Measurements from ENCODE around the gene BCHE. TPM values are rescaled to one million over a fixed set of nuclear protein-coding genes. Genes with fewer than 3 reads are reported as not detected.

Gene BCHE
- total RNA-seq, 1 experiment from 2014 or later, result 1.3 TPM

GRCh38 chr3:165778456-165778855 lies 58.8 kb downstream of the BCHE start:
- intact Hi-C loops (cut with micrococcal nuclease; ENCODE audit: unreplicated experiment), result no loop called here
- peaks cover 11% of the 10 kb centered on the region for H3K4me1 Mint-ChIP-seq (ENCODE audit: low read depth, unreplicated experiment)
- no peaks in the 10 kb centered on the region for H3K27me3 Mint-ChIP-seq (ENCODE audit: unreplicated experiment)
- H3K4me3 Mint-ChIP-seq (ENCODE audit: low read depth, unreplicated experiment), result no peak overlapping the region
- no peak overlapping the region for H3K27ac Mint-ChIP-seq (ENCODE audit: unreplicated experiment)
- peaks cover 3% of the 10 kb centered on the region for H3K9me3 Mint-ChIP-seq (ENCODE audit: low read depth, unreplicated experiment)
- BruUV-seq (replicated peaks), result no TSS peak
- TF ChIP-seq, protein P1, sequence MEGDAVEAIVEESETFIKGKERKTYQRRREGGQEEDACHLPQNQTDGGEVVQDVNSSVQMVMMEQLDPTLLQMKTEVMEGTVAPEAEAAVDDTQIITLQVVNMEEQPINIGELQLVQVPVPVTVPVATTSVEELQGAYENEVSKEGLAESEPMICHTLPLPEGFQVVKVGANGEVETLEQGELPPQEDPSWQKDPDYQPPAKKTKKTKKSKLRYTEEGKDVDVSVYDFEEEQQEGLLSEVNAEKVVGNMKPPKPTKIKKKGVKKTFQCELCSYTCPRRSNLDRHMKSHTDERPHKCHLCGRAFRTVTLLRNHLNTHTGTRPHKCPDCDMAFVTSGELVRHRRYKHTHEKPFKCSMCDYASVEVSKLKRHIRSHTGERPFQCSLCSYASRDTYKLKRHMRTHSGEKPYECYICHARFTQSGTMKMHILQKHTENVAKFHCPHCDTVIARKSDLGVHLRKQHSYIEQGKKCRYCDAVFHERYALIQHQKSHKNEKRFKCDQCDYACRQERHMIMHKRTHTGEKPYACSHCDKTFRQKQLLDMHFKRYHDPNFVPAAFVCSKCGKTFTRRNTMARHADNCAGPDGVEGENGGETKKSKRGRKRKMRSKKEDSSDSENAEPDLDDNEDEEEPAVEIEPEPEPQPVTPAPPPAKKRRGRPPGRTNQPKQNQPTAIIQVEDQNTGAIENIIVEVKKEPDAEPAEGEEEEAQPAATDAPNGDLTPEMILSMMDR (IDR thresholded peaks at IDR 0.05; ENCODE audit: unreplicated experiment), result no peak
- DNase-seq, result no peak
- CTCF ChIA-PET, result interaction anchor here (0.5 kb wide), 1 partner anchor 1150 kb away, joined by 5 read pairs; no protein-coding TSS in a partner anchor
- H3K36me3 Mint-ChIP-seq (ENCODE audit: insufficient read depth, unreplicated experiment), result no peaks in the 10 kb centered on the region

GRCh38 chr3:165775824-165776223 lies 61.4 kb downstream of the BCHE start:
- DNase-seq, result no peak
- no peaks in the 10 kb centered on the region for H3K36me3 Mint-ChIP-seq (ENCODE audit: insufficient read depth, unreplicated experiment)
- H3K27me3 Mint-ChIP-seq (ENCODE audit: unreplicated experiment), result no peaks in the 10 kb centered on the region
- intact Hi-C loops (cut with micrococcal nuclease; ENCODE audit: unreplicated experiment), result no loop called here
- H3K9me3 Mint-ChIP-seq (ENCODE audit: low read depth, unreplicated experiment), result no peaks in the 10 kb centered on the region
- TF ChIP-seq, protein P1 (IDR thresholded peaks at IDR 0.05; ENCODE audit: unreplicated experiment), result no peak
- CTCF ChIA-PET, result no interaction called here
- no peak overlapping the region for H3K4me3 Mint-ChIP-seq (ENCODE audit: low read depth, unreplicated experiment)
- H3K4me1 Mint-ChIP-seq (ENCODE audit: low read depth, unreplicated experiment), result peaks cover 7% of the 10 kb centered on the region
- BruUV-seq (replicated peaks), result no TSS peak
- H3K27ac Mint-ChIP-seq (ENCODE audit: unreplicated experiment), result no peak overlapping the region

DNA sequence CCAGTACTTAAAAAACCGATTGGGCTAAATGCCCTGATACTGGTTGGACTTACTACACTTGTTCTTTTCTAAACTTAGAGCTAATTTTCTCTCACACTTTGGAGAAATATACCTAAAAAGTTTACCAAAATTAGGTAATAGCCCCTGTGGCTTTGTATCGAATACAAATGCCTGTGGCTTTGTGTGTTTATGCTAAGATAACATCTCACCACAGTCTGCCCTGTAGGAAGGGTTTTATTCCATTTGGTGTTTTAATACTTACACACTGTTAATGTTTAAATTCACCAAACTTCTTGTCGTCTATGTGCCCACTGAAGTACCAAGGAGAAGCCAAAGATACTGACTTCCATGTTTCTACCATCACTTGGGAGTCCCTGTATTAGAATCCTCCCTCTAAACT lies 66.4 kb downstream of the BCHE start:
- DNase-seq, result no peak
- Mint-ChIP-seq H3K36me3 (ENCODE audit: insufficient read depth, unreplicated experiment) (no peaks in the 10 kb centered on the region), H3K9me3 (ENCODE audit: low read depth, unreplicated experiment) (peaks cover 2% of the 10 kb centered on the region), H3K27me3 (ENCODE audit: unreplicated experiment) (no peaks in the 10 kb centered on the region), H3K4me1 (ENCODE audit: low read depth, unreplicated experiment) (peaks cover 11% of the 10 kb centered on the region), H3K4me3 (ENCODE audit: low read depth, unreplicated experiment) (no peak overlapping the region), H3K27ac (ENCODE audit: unreplicated experiment) (no peak overlapping the region)
- TF ChIP-seq, protein P1 (IDR thresholded peaks at IDR 0.05; ENCODE audit: unreplicated experiment), result no peak
- BruUV-seq (replicated peaks), result no TSS peak
- CTCF ChIA-PET, result no interaction called here
- intact Hi-C loops (cut with micrococcal nuclease; ENCODE audit: unreplicated experiment), result no loop called here

DNA sequence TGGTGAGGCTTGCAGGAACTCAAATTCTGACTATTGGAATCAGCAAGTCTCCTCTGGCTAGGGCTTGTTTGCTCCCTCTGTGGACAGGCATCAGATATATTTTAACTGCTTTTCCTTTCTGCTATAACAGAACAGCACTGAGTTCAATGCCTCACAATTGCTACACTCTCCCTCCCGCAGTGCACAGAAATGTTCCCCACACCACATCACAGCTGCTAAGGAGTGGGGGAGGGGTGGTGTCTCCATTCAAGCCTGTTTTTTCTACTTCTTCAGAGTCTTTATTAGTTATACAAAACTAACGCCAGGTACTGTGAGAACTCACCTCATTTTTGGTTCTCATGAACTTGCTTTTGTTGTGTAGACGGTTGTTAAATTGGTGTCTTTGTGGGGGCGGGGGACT lies 68.5 kb downstream of the BCHE start:
- H3K4me1 Mint-ChIP-seq (ENCODE audit: low read depth, unreplicated experiment), result peaks cover 11% of the 10 kb centered on the region
- intact Hi-C loops (cut with micrococcal nuclease; ENCODE audit: unreplicated experiment), result no loop called here
- H3K4me3 Mint-ChIP-seq (ENCODE audit: low read depth, unreplicated experiment), result no peak overlapping the region
- peaks cover 2% of the 10 kb centered on the region for H3K9me3 Mint-ChIP-seq (ENCODE audit: low read depth, unreplicated experiment)
- H3K27ac Mint-ChIP-seq (ENCODE audit: unreplicated experiment), result no peak overlapping the region
- no TSS peak for BruUV-seq (replicated peaks)
- no peaks in the 10 kb centered on the region for H3K36me3 Mint-ChIP-seq (ENCODE audit: insufficient read depth, unreplicated experiment)
- TF ChIP-seq, protein P1 (IDR thresholded peaks at IDR 0.05; ENCODE audit: unreplicated experiment), result no peak
- CTCF ChIA-PET, result interaction anchor here (0.5 kb wide), 1 partner anchor 122 kb away, joined by 3 read pairs; no protein-coding TSS in a partner anchor
- no peaks in the 10 kb centered on the region for H3K27me3 Mint-ChIP-seq (ENCODE audit: unreplicated experiment)
- no peak for DNase-seq

Measured in Calu3 (cell line).